Measurements from ENCODE around the gene SVIP.

SVIP gene

GRCh38 chr11:22832315-22833015 is 2.9 kb upstream of the SVIP start:
- Histone ChIP-seq H4K20me1 (ENCODE audit: insufficient read depth, low read length) (no peaks in the 10 kb centered on the region), H3K9ac (ENCODE audit: low read depth, low read length) (no peak overlapping the region), H3K9me3 (ENCODE audit: insufficient read depth, low read length, severe bottlenecking) (no peaks in the 10 kb centered on the region), H3K27me3 (ENCODE audit: insufficient read depth, low read length, poor library complexity) (no peaks in the 10 kb centered on the region), H3K4me3 (ENCODE audit: low read depth in 1 of 2, low read length in 2 of 2) (no peak overlapping the region), H3K79me2 (ENCODE audit: insufficient read depth, low read length) (peaks cover 9% of the 10 kb centered on the region), H3K4me1 (ENCODE audit: insufficient read depth, low read length) (peaks cover 20% of the 10 kb centered on the region), H2AFZ (ENCODE audit: low read depth, low read length) (no peak overlapping the region), H3K36me3 (ENCODE audit: insufficient read depth, low read length) (no peaks in the 10 kb centered on the region), H3K4me2 (ENCODE audit: insufficient read depth, low read length) (no peak overlapping the region), H3K27ac (ENCODE audit: low read length) (no peak overlapping the region)
- TF ChIP-seq CTCF (IDR thresholded peaks at IDR 0.05; ENCODE audit: borderline replicate concordance, extremely low read depth, low read length, poor library complexity, severe bottlenecking): no peak
- no peak for TF ChIP-seq EZH2 (IDR thresholded peaks at IDR 0.05; ENCODE audit: borderline replicate concordance, low read depth, low read length, severe bottlenecking)
- DNase-seq (no peak), ATAC-seq (ENCODE audit: insufficient read depth, low read depth) (no peak)

- no peak overlapping the region for H3K9ac ChIP-seq (ENCODE audit: low read depth, low read length)
- DNase-seq: no peak
- H3K9me3 ChIP-seq (ENCODE audit: insufficient read depth, low read length, severe bottlenecking): no peaks in the 10 kb centered on the region
- H3K79me2 ChIP-seq (ENCODE audit: insufficient read depth, low read length): peaks cover 9% of the 10 kb centered on the region
- no peaks in the 10 kb centered on the region for H4K20me1 ChIP-seq (ENCODE audit: insufficient read depth, low read length)
- no peak for ATAC-seq (ENCODE audit: insufficient read depth, low read depth)
- H3K27me3 ChIP-seq (ENCODE audit: insufficient read depth, low read length, poor library complexity): no peaks in the 10 kb centered on the region
- no peak overlapping the region for H2AFZ ChIP-seq (ENCODE audit: low read depth, low read length)
- H3K27ac ChIP-seq (ENCODE audit: low read length): peak overlapping the region; percentile 7; the same call in 1 of the 2 replicates
- peak overlapping the region; percentile 77; the same call in 1 of the 2 replicates for H3K4me2 ChIP-seq (ENCODE audit: insufficient read depth, low read length)
- peak overlapping the region in 1 of 2 experiments; percentile 44; a peak in 2 of 4 replicates for H3K4me3 ChIP-seq (ENCODE audit: low read depth in 1 of 2, low read length in 2 of 2)
- peaks cover 23% of the 10 kb centered on the region for H3K4me1 ChIP-seq (ENCODE audit: insufficient read depth, low read length)
- H3K36me3 ChIP-seq (ENCODE audit: insufficient read depth, low read length): peaks cover 17% of the 10 kb centered on the region
- TF ChIP-seq EZH2 (IDR thresholded peaks at IDR 0.05; ENCODE audit: borderline replicate concordance, low read depth, low read length, severe bottlenecking) (no peak), CTCF (IDR thresholded peaks at IDR 0.05; ENCODE audit: borderline replicate concordance, extremely low read depth, low read length, poor library complexity, severe bottlenecking) (no peak)
These were observed 447 bp upstream of the SVIP start for GRCh38 chr11:22830082-22830414.

- no peaks in the 10 kb centered on the region for H3K9me3 ChIP-seq (ENCODE audit: insufficient read depth, low read length, severe bottlenecking)
- no peaks in the 10 kb centered on the region for H3K27me3 ChIP-seq (ENCODE audit: insufficient read depth, low read length, poor library complexity)
- peaks cover 32% of the 10 kb centered on the region for H3K36me3 ChIP-seq (ENCODE audit: insufficient read depth, low read length)
- ATAC-seq (ENCODE audit: insufficient read depth, low read depth) (no peak), DNase-seq (peak; percentile 7)
- H3K4me3 ChIP-seq (ENCODE audit: low read depth in 1 of 2, low read length in 2 of 2): peak overlapping the region; percentile 67 to 81
- peak overlapping the region; percentile 68 for H3K9ac ChIP-seq (ENCODE audit: low read depth, low read length)
- peaks cover 12% of the 10 kb centered on the region for H3K79me2 ChIP-seq (ENCODE audit: insufficient read depth, low read length)
- H2AFZ ChIP-seq (ENCODE audit: low read depth, low read length): peak overlapping the region; percentile 94
- H3K27ac ChIP-seq (ENCODE audit: low read length): peak overlapping the region; percentile 54; the same call in 1 of the 2 replicates
- peak overlapping the region; percentile 77 for H3K4me2 ChIP-seq (ENCODE audit: insufficient read depth, low read length)
- H4K20me1 ChIP-seq (ENCODE audit: insufficient read depth, low read length): no peaks in the 10 kb centered on the region
- TF ChIP-seq EZH2 (IDR thresholded peaks at IDR 0.05; ENCODE audit: borderline replicate concordance, low read depth, low read length, severe bottlenecking) (no peak), CTCF (IDR thresholded peaks at IDR 0.05; ENCODE audit: borderline replicate concordance, extremely low read depth, low read length, poor library complexity, severe bottlenecking) (no peak)
- peaks cover 23% of the 10 kb centered on the region for H3K4me1 ChIP-seq (ENCODE audit: insufficient read depth, low read length)
These were observed 1.2 kb downstream of the SVIP start for GRCh38 chr11:22828373-22828772.

All from DND-41 (cell line).